ENCODE measurements around the gene MYO1D.

DNA sequence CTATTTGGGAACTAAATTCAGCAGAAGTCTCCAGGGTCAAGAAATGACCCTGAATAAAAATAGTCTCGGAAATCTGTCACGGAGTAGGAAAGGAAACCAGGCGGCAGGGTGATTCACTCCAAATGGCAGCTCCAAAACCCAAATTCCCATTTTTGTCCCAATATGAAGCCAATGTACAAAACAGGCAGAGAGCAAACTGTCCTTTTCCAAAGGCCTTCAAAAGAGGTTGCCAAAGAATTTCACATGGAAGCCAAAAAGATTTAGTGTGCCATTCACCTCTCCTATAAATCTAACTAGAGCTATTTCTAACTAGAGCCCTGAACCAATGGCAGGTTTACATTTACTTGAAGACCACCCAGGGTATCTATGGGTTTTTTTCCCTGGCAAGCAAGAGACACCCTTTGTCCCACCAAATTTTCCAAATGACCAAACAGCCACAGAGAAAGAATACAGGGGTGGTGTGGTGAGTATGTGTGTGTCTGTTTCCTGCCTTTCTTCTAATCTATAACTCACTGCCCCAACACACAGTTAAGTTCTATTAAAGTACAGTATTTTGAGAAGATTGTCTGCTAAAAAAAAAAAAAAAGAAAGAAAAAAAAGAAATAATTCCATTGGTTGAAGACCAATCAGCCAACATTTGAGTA, 6.8 kb downstream of the MYO1D start:
- TF ChIP-seq, protein P1, sequence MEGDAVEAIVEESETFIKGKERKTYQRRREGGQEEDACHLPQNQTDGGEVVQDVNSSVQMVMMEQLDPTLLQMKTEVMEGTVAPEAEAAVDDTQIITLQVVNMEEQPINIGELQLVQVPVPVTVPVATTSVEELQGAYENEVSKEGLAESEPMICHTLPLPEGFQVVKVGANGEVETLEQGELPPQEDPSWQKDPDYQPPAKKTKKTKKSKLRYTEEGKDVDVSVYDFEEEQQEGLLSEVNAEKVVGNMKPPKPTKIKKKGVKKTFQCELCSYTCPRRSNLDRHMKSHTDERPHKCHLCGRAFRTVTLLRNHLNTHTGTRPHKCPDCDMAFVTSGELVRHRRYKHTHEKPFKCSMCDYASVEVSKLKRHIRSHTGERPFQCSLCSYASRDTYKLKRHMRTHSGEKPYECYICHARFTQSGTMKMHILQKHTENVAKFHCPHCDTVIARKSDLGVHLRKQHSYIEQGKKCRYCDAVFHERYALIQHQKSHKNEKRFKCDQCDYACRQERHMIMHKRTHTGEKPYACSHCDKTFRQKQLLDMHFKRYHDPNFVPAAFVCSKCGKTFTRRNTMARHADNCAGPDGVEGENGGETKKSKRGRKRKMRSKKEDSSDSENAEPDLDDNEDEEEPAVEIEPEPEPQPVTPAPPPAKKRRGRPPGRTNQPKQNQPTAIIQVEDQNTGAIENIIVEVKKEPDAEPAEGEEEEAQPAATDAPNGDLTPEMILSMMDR (IDR thresholded peaks at IDR 0.05) = no peak
- no peak for TF ChIP-seq SIN3A (IDR thresholded peaks at IDR 0.05; ENCODE audit: borderline replicate concordance, insufficient read depth, low read depth, low read length)

Data from Panc1 (cell line).